GM21717 (cell line): ENCODE data around the gene PDIK1L.

ENCODE experiments used
- ATAC-seq: cut with Tn5 transposase; IDR thresholded peaks from one replicate; pipeline ENCODE4 v1.9.1; 2021; ENCODE audit warnings: mild to moderate bottlenecking, moderate library complexity; ENCODE audit not compliant: unreplicated experiment

Gene PDIK1L

GRCh38 chr1:26121854-26122773 is 10.5 kb downstream of the PDIK1L start:
- ATAC-seq, result no peak

GRCh38 chr1:26122988-26123973 is 11.7 kb downstream of the PDIK1L start:
- no peak for ATAC-seq

- no peak for ATAC-seq
Measured at GRCh38 chr1:26124418-26125331, 13.1 kb downstream of the PDIK1L start.

- no peak for ATAC-seq
Measured at GRCh38 chr1:26125382-26125781, 13.8 kb downstream of the PDIK1L start.

- ATAC-seq, result no peak
Measured at GRCh38 chr1:26125946-26126320, 14.3 kb downstream of the PDIK1L start.

GRCh38 chr1:26126321-26127084 is 14.9 kb downstream of the PDIK1L start:
- peak; percentile 64 for ATAC-seq

GRCh38 chr1:26127235-26128163 is 15.9 kb downstream of the PDIK1L start:
- ATAC-seq, result no peak

GRCh38 chr1:26129778-26130177 is 18.2 kb downstream of the PDIK1L start:
- no peak for ATAC-seq

- ATAC-seq, result no peak
Measured at GRCh38 chr1:26130695-26131094, 19.1 kb downstream of the PDIK1L start.

- no peak for ATAC-seq
Measured at GRCh38 chr1:26132128-26132833, 20.7 kb downstream of the PDIK1L start.

GRCh38 chr1:26132834-26133167 is 21.2 kb downstream of the PDIK1L start:
- ATAC-seq, result no peak

- ATAC-seq, result no peak
Measured at GRCh38 chr1:26134466-26134865, 22.8 kb downstream of the PDIK1L start.

GRCh38 chr1:26138974-26139558 is 27.4 kb downstream of the PDIK1L start:
- no peak for ATAC-seq

- ATAC-seq, result no peak
Measured at GRCh38 chr1:26142159-26142558, 30.5 kb downstream of the PDIK1L start.

GRCh38 chr1:26145041-26145959 is 33.7 kb downstream of the PDIK1L start:
- no peak for ATAC-seq

GRCh38 chr1:26145960-26146294 is 34.3 kb downstream of the PDIK1L start:
- ATAC-seq, result no peak

GRCh38 chr1:26148887-26149286 is 37.3 kb downstream of the PDIK1L start:
- no peak for ATAC-seq
